ENCODE data around the gene CDO1.
A peak's percentile ranks its signal among the peaks of the same experiment; 100 is the strongest.
"Not testable (repeated sequence)": the region's sequence is repeated elsewhere in the genome, so short reads cannot be mapped to it uniquely, and the experiment has no call there.

The CDO1 gene

GRCh38 chr5:115843444-115844130 is 27.1 kb upstream of the CDO1 start:
- Histone ChIP-seq H3K9ac (ENCODE audit: low read length) (no peak overlapping the region), H3K27me3 (ENCODE audit: control insufficient read depth, insufficient read depth, low read length) (no peaks in the 10 kb centered on the region), H3K4me1 (ENCODE audit: control insufficient read depth, insufficient read depth, low read length) (peaks cover 13% of the 10 kb centered on the region), H3K27ac (ENCODE audit: low read depth, low read length) (no peak overlapping the region), H3K4me3 (ENCODE audit: low read length) (no peak overlapping the region), H3K36me3 (ENCODE audit: control insufficient read depth, insufficient read depth, low read length) (no peaks in the 10 kb centered on the region)

DNA sequence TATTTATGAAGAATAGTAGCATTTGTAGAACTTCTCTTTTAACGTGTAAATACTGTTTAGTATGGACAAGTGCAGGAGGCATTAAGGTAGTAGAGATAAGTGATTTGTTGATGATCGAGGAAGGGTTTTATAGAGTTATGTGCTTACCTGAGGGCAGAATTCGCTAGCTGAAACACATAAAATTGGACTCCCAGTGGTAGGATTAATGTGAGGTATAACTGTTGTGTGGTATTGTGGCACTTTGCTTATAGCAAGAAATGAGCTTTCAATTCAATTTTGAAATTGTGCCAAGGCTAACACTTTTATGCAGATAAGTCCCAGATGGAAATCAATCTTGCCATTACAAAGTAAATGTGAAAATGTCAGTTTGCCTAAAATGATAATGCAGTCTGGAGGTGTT is 26.5 kb upstream of the CDO1 start:
- Histone ChIP-seq H3K9ac (ENCODE audit: low read length) (no peak overlapping the region), H3K27ac (ENCODE audit: low read depth, low read length) (no peak overlapping the region), H3K4me3 (ENCODE audit: low read length) (peak overlapping the region; percentile 68), H3K36me3 (ENCODE audit: control insufficient read depth, insufficient read depth, low read length) (no peaks in the 10 kb centered on the region), H3K27me3 (ENCODE audit: control insufficient read depth, insufficient read depth, low read length) (no peaks in the 10 kb centered on the region), H3K4me1 (ENCODE audit: control insufficient read depth, insufficient read depth, low read length) (peaks cover 14% of the 10 kb centered on the region)

- H3K36me3 ChIP-seq (ENCODE audit: control insufficient read depth, insufficient read depth, low read length), result no peaks in the 10 kb centered on the region
- peak overlapping the region; percentile 68 for H3K4me3 ChIP-seq (ENCODE audit: low read length)
- no peaks in the 10 kb centered on the region for H3K27me3 ChIP-seq (ENCODE audit: control insufficient read depth, insufficient read depth, low read length)
- H3K27ac ChIP-seq (ENCODE audit: low read depth, low read length), result peak overlapping the region; percentile 81
- peaks cover 14% of the 10 kb centered on the region for H3K4me1 ChIP-seq (ENCODE audit: control insufficient read depth, insufficient read depth, low read length)
- H3K9ac ChIP-seq (ENCODE audit: low read length), result peak overlapping the region; percentile 61
Measured at GRCh38 chr5:115842089-115842935, 25.9 kb upstream of the CDO1 start.

DNA sequence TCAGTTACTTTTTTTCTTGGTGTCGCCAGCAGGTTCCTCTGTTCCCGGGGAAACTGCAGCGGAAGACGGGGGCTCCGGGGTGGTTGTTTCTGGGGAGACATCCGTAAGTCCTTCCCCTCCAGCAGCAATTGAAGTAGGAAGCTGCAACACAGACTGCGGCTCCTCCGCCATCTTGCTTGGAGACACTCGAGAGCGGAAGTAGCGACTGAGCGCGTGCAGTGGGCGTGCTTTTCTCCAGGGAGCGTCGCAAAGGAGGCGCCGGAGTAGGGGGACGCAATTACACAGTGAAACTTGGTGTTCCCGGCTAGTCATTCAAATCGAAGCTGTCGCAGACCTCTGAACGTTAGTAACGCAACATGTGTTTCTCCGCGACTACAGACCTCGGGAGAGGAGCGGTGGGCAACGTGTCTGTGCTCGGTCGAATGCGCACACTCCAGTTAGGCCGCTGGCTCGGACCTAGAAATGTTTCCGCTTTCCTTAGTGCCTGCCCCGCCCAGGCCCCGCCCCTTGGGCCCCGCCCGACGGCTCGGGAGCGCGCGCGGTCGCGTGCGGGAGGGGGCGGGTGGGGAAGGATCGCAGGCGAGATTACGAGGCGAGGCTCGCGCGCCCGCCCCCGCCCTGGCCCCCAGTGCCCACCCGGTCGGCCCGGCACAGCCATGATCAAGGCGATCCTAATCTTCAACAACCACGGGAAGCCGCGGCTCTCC is 25.1 kb upstream of the CDO1 start, which contains the start of the genes AP3S1 and ATG12:
Gene AP3S1 (plus strand): TSS at position 554 of the 707 bp plus-strand sequence. CDS start 103 bp downstream, at position 657.
Gene ATG12 (minus strand): TSS at position 184 of the 707 bp plus-strand sequence. CDS start 13 bp downstream, at position 171.
- Histone ChIP-seq H3K36me3 (ENCODE audit: control insufficient read depth, insufficient read depth, low read length) (peaks cover 5% of the 10 kb centered on the region), H3K4me1 (ENCODE audit: control insufficient read depth, insufficient read depth, low read length) (peaks cover 14% of the 10 kb centered on the region), H3K9ac (ENCODE audit: low read length) (peak within 1 kb of the TSS; percentile 61), H3K4me3 (ENCODE audit: low read length) (peak within 1 kb of the TSS; percentile 68), H3K27ac (ENCODE audit: low read depth, low read length) (peak within 1 kb of the TSS; percentile 81), H3K27me3 (ENCODE audit: control insufficient read depth, insufficient read depth, low read length) (no peaks in the 10 kb centered on the region)

- H3K27ac ChIP-seq (ENCODE audit: low read depth, low read length), result peak overlapping the region; percentile 81
- peaks cover 14% of the 10 kb centered on the region for H3K4me1 ChIP-seq (ENCODE audit: control insufficient read depth, insufficient read depth, low read length)
- no peaks in the 10 kb centered on the region for H3K27me3 ChIP-seq (ENCODE audit: control insufficient read depth, insufficient read depth, low read length)
- H3K4me3 ChIP-seq (ENCODE audit: low read length), result peak overlapping the region; percentile 68
- H3K9ac ChIP-seq (ENCODE audit: low read length), result peak overlapping the region; percentile 19
- peaks cover 9% of the 10 kb centered on the region for H3K36me3 ChIP-seq (ENCODE audit: control insufficient read depth, insufficient read depth, low read length)
Measured at GRCh38 chr5:115840873-115841272, 24.4 kb upstream of the CDO1 start.

- Histone ChIP-seq H3K27ac (ENCODE audit: low read depth, low read length) (no peak overlapping the region), H3K4me1 (ENCODE audit: control insufficient read depth, insufficient read depth, low read length) (peaks cover 14% of the 10 kb centered on the region), H3K36me3 (ENCODE audit: control insufficient read depth, insufficient read depth, low read length) (peaks cover 15% of the 10 kb centered on the region), H3K4me3 (ENCODE audit: low read length) (no peak overlapping the region), H3K27me3 (ENCODE audit: control insufficient read depth, insufficient read depth, low read length) (no peaks in the 10 kb centered on the region), H3K9ac (ENCODE audit: low read length) (no peak overlapping the region)
Measured at GRCh38 chr5:115838885-115839518, 22.5 kb upstream of the CDO1 start.

GRCh38 chr5:115835481-115835880 is 19.0 kb upstream of the CDO1 start:
- Histone ChIP-seq H3K36me3 (ENCODE audit: control insufficient read depth, insufficient read depth, low read length) (peaks cover 17% of the 10 kb centered on the region), H3K4me1 (ENCODE audit: control insufficient read depth, insufficient read depth, low read length) (peaks cover 7% of the 10 kb centered on the region), H3K9ac (ENCODE audit: low read length) (no peak overlapping the region), H3K27me3 (ENCODE audit: control insufficient read depth, insufficient read depth, low read length) (no peaks in the 10 kb centered on the region), H3K4me3 (ENCODE audit: low read length) (no peak overlapping the region), H3K27ac (ENCODE audit: low read depth, low read length) (no peak overlapping the region)

DNA sequence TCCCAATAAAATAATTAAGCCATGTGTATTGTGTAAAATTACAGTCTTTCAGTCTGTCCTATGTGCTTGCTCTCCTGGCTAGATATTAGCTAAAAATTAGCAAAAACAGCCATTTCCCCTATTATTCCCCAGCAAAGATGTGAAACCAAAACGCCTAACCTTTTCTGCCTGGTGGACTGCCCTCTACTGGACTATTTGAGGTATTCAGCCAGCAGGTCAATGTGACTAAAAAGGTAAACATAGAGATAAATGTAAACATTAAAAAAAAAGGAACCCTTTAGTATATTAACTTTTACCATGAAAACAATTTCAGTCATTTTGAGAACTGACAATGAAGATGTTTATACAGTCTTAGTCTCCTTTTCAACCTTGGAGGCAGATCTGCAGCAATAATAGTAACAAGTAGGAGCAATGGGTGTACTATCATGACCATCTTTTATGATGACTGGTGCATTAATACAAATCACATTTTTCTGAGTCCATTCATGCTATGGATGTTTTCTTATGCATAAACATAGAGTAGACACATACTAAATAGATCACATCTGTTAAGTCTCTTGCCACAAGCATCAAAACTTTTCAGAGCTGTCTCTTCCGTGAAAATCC is 14.8 kb upstream of the CDO1 start:
- H3K4me3 ChIP-seq (ENCODE audit: low read length), result no peak overlapping the region
- H3K4me1 ChIP-seq (ENCODE audit: control insufficient read depth, insufficient read depth, low read length), result no peaks in the 10 kb centered on the region
- H3K27me3 ChIP-seq (ENCODE audit: control insufficient read depth, insufficient read depth, low read length), result no peaks in the 10 kb centered on the region
- H3K9ac ChIP-seq (ENCODE audit: low read length), result no peak overlapping the region
- no peak overlapping the region for H3K27ac ChIP-seq (ENCODE audit: low read depth, low read length)
- peaks cover 10% of the 10 kb centered on the region for H3K36me3 ChIP-seq (ENCODE audit: control insufficient read depth, insufficient read depth, low read length)

DNA sequence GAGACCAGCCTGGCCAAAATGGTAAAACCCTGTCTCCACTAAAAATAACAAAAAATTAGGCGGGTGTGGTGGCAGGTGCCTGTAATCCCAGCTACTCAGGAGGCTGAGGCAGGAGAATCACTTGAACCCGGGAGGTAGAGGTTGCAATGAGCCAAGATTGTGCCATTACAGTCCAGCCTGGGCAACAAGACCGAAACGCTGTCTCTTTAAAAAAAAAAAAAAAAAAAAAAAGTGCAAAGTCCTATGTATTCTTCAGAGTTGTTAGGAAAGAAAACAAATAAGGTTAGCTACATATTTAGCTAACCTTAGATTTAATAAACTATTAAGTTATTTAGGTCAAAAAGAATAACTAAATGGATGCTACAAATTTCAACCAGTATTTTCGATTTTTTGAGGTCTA is 13.5 kb upstream of the CDO1 start:
- Histone ChIP-seq H3K9ac (ENCODE audit: low read length) (no peak overlapping the region), H3K36me3 (ENCODE audit: control insufficient read depth, insufficient read depth, low read length) (peaks cover 3% of the 10 kb centered on the region), H3K4me3 (ENCODE audit: low read length) (no peak overlapping the region), H3K4me1 (ENCODE audit: control insufficient read depth, insufficient read depth, low read length) (no peaks in the 10 kb centered on the region), H3K27ac (ENCODE audit: low read depth, low read length) (no peak overlapping the region), H3K27me3 (ENCODE audit: control insufficient read depth, insufficient read depth, low read length) (no peaks in the 10 kb centered on the region)

DNA sequence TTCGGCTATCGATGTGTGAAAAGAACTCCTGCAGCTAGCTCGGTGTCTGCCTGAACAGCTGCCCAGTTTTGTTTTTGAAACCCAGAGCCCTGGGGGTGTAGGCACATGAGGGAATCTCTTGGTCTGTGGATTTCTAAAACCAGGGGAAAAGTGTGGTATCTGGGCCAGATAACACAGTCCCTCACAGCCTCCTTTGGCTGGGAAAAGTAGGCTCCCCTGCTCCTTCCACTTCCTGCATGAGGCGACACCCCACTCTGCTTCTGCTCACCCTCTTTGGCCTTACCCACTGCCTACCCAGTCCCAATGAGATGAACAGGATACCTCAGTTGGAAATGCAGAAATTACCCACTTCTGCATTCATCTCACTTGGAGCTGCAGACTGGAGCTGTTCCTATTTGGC is 9.5 kb upstream of the CDO1 start:
- H3K36me3 ChIP-seq (ENCODE audit: control insufficient read depth, insufficient read depth, low read length), result no peaks in the 10 kb centered on the region
- no peak overlapping the region for H3K27ac ChIP-seq (ENCODE audit: low read depth, low read length)
- H3K4me3 ChIP-seq (ENCODE audit: low read length), result no peak overlapping the region
- H3K4me1 ChIP-seq (ENCODE audit: control insufficient read depth, insufficient read depth, low read length), result no peaks in the 10 kb centered on the region
- no peaks in the 10 kb centered on the region for H3K27me3 ChIP-seq (ENCODE audit: control insufficient read depth, insufficient read depth, low read length)
- no peak overlapping the region for H3K9ac ChIP-seq (ENCODE audit: low read length)

DNA sequence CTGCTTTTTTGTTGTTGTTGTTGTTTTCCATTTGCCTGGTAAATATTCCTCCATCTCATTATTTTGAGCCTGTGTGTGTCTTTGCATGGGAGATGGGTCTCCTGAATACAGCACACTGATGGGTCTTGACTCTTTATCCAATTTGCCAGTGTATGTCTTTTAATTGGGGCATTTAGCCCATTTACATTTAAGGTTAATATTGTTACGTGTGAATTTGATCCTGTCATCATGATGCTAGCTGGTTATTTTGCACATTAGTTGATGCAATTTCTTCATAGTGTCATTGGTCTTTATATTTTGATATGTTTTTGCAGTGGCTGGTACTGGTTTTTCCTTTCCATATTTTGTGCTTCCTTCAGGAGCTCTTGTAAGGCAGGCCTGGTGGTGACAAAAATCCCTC is 8.5 kb upstream of the CDO1 start:
- H3K36me3 ChIP-seq (ENCODE audit: control insufficient read depth, insufficient read depth, low read length); H3K9ac ChIP-seq (ENCODE audit: low read length); H3K27me3 ChIP-seq (ENCODE audit: control insufficient read depth, insufficient read depth, low read length); H3K27ac ChIP-seq (ENCODE audit: low read depth, low read length); H3K4me1 ChIP-seq (ENCODE audit: control insufficient read depth, insufficient read depth, low read length); H3K4me3 ChIP-seq (ENCODE audit: low read length): not testable (repeated sequence)

All from rectal smooth muscle tissue (tissue), 1 donor.